Measurements from ENCODE around the gene HS3ST5. TPM values are rescaled to one million over a fixed set of nuclear protein-coding genes. Genes with fewer than 3 reads are reported as not detected.

The HS3ST5 gene
- total and polyA plus RNA-seq, 9 donors, result 0.08 TPM; not detected in 8

GRCh38 chr6:114377881-114378280 lies 35.1 kb upstream of the HS3ST5 start:
- Histone ChIP-seq H3K4me3 (no peak overlapping the region), H3K27ac (no peak overlapping the region), H3K9me3 (no peaks in the 10 kb centered on the region), H3K36me3 (no peaks in the 10 kb centered on the region), H3K4me1 (ENCODE audit: insufficient read depth) (no peaks in the 10 kb centered on the region), H3K27me3 (no peaks in the 10 kb centered on the region)
- TF ChIP-seq CTCF (IDR thresholded peaks at IDR 0.05) (no peak), EP300 (IDR thresholded peaks at IDR 0.05) (no peak), POLR2A (IDR thresholded peaks at IDR 0.05) (no peak)
- no peak for DNase-seq
- WGBS, 3 donors, result 86 to 91% (median 90%) methylated on average over 3 of the region's 3 CpGs
- intact Hi-C loops (cut with DNase I), result no loop called here

DNA sequence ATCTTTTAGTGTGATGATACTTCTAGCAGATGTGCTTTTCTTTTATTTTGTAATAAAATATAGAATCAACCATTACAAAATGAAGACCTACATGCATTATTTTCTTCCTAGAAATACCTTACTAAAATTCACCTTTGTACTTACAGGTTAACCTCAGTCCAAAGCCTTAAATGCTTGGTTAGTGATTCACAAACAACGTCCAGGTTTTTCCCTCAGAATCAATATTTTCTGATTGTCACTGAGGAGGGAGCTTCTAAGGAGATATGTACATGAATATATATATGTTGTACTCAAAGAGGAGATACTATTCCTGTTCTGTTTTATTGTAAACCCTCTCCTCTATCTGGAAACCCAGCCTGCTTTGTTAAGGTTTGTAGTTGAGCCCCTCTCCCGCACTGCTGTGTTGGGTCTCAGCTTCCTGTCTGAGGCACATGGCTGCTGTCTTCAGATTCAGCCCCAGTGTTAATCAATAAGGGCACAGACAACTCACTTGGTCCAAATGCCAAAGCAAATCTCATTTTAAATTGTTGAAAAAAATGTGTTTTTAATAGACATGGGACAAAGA lies 33.9 kb upstream of the HS3ST5 start:
- Histone ChIP-seq H3K27me3 (no peaks in the 10 kb centered on the region), H3K4me1 (ENCODE audit: insufficient read depth) (no peaks in the 10 kb centered on the region), H3K27ac (no peak overlapping the region), H3K36me3 (no peaks in the 10 kb centered on the region), H3K4me3 (no peak overlapping the region), H3K9me3 (no peaks in the 10 kb centered on the region)
- intact Hi-C loops (cut with DNase I), result no loop called here
- WGBS, 3 donors, result 20 to 32% (median 25%) methylated on average over 2 of the region's 2 CpGs
- TF ChIP-seq CTCF (IDR thresholded peaks at IDR 0.05) (no peak), POLR2A (IDR thresholded peaks at IDR 0.05) (no peak), EP300 (IDR thresholded peaks at IDR 0.05) (no peak)
- no peak for DNase-seq

- 38 to 56% (median 48%) methylated on average over 1 of the region's 1 CpG for WGBS, 3 donors
- intact Hi-C loops (cut with DNase I), result no loop called here
- TF ChIP-seq EP300 (IDR thresholded peaks at IDR 0.05) (no peak), CTCF (IDR thresholded peaks at IDR 0.05) (no peak), POLR2A (IDR thresholded peaks at IDR 0.05) (no peak)
These were observed 32.8 kb upstream of the HS3ST5 start for GRCh38 chr6:114375541-114376192.

GRCh38 chr6:114367315-114367961 lies 24.6 kb upstream of the HS3ST5 start:
- no peak overlapping the region for H3K4me3 ChIP-seq
- no peaks in the 10 kb centered on the region for H3K4me1 ChIP-seq (ENCODE audit: insufficient read depth)
- no peak for DNase-seq
- WGBS, 3 donors, result 88 to 96% (median 90%) methylated on average over 1 of the region's 1 CpG
- no peak overlapping the region for H3K27ac ChIP-seq
- intact Hi-C loops (cut with DNase I), result no loop called here
- TF ChIP-seq POLR2A (IDR thresholded peaks at IDR 0.05), result no peak
- no peaks in the 10 kb centered on the region for H3K36me3 ChIP-seq
- H3K9me3 ChIP-seq, result no peaks in the 10 kb centered on the region
- no peaks in the 10 kb centered on the region for H3K27me3 ChIP-seq

More at GRCh38 chr6:114375541-114376192, 32.8 kb upstream of the HS3ST5 start:
- Histone ChIP-seq H3K9me3 (no peaks in the 10 kb centered on the region), H3K27ac (no peak overlapping the region), H3K36me3 (no peaks in the 10 kb centered on the region), H3K27me3 (no peaks in the 10 kb centered on the region), H3K4me3 (no peak overlapping the region), H3K4me1 (ENCODE audit: insufficient read depth) (no peaks in the 10 kb centered on the region)
- no peak for DNase-seq

- intact Hi-C loops (cut with DNase I), result no loop called here
- Histone ChIP-seq H3K27me3 (no peaks in the 10 kb centered on the region), H3K36me3 (no peaks in the 10 kb centered on the region), H3K9me3 (no peaks in the 10 kb centered on the region), H3K4me1 (ENCODE audit: insufficient read depth) (no peaks in the 10 kb centered on the region), H3K4me3 (no peak overlapping the region), H3K27ac (no peak overlapping the region)
- DNase-seq, result no peak
- TF ChIP-seq CTCF (IDR thresholded peaks at IDR 0.05) (no peak), EP300 (IDR thresholded peaks at IDR 0.05) (no peak), POLR2A (IDR thresholded peaks at IDR 0.05) (no peak)
These were observed 24.1 kb upstream of the HS3ST5 start for GRCh38 chr6:114366899-114367298.

All from ovary (tissue), 9 donors.